ENCODE data around the gene ADH1C. TPM values are rescaled to one million over a fixed set of nuclear protein-coding genes. Genes with fewer than 3 reads are reported as not detected.
"Not testable (repeated sequence)": the region's sequence is repeated elsewhere in the genome, so short reads cannot be mapped to it uniquely, and the experiment has no call there.

ADH1C gene
- total RNA-seq, 1 donor from 2014 or later = 522 TPM

GRCh38 chr4:99359480-99360204 is 7.1 kb upstream of the ADH1C start:
- no peak for ATAC-seq
- DNase-seq (ENCODE audit: low spot score) = no peak

GRCh38 chr4:99357948-99358347 is 5.4 kb upstream of the ADH1C start:
- ATAC-seq (no peak), DNase-seq (ENCODE audit: low spot score) (no peak)

- DNase-seq (ENCODE audit: low spot score) (no peak), ATAC-seq (no peak)
These were observed 4.4 kb upstream of the ADH1C start for GRCh38 chr4:99356992-99357391.

GRCh38 chr4:99356149-99356548 is 3.6 kb upstream of the ADH1C start:
- ATAC-seq; DNase-seq (ENCODE audit: low spot score): not testable (repeated sequence)

- no peak for DNase-seq (ENCODE audit: low spot score)
- peak; percentile 16 for ATAC-seq
These were observed 1.1 kb downstream of the ADH1C start for GRCh38 chr4:99351487-99351886.

GRCh38 chr4:99349338-99349737 is 3.2 kb downstream of the ADH1C start:
- ATAC-seq = peak; percentile 66

GRCh38 chr4:99342624-99343023 is 9.9 kb downstream of the ADH1C start:
- DNase-seq (ENCODE audit: low spot score) = not testable (repeated sequence)
- peak; percentile 11 for ATAC-seq

More at GRCh38 chr4:99349338-99349737, 3.2 kb downstream of the ADH1C start:
- no peak for DNase-seq (ENCODE audit: low spot score)

- DNase-seq (ENCODE audit: low spot score) (no peak), ATAC-seq (no peak)
These were observed 11.1 kb downstream of the ADH1C start for GRCh38 chr4:99341426-99341825.

- ATAC-seq (no peak), DNase-seq (ENCODE audit: low spot score) (no peak)
These were observed 13.4 kb downstream of the ADH1C start for GRCh38 chr4:99339172-99339571.

- ATAC-seq (peak; percentile 11), DNase-seq (ENCODE audit: low spot score) (no peak)
These were observed 16.0 kb downstream of the ADH1C start for GRCh38 chr4:99336553-99336952.

- DNase-seq (ENCODE audit: low spot score) = no peak
- peak; percentile 66 for ATAC-seq
These were observed 17.7 kb downstream of the ADH1C start for GRCh38 chr4:99334880-99335279.

- no peak for DNase-seq (ENCODE audit: low spot score)
- no peak for ATAC-seq
These were observed 21.9 kb downstream of the ADH1C start for GRCh38 chr4:99330648-99331047.

GRCh38 chr4:99329876-99330275 is 22.7 kb downstream of the ADH1C start:
- no peak for DNase-seq (ENCODE audit: low spot score)
- no peak for ATAC-seq

GRCh38 chr4:99324979-99325378 is 27.6 kb downstream of the ADH1C start:
- DNase-seq (ENCODE audit: low spot score) (peak; percentile 81), ATAC-seq (peak; percentile 42)

GRCh38 chr4:99324361-99324760 is 28.2 kb downstream of the ADH1C start:
- DNase-seq (ENCODE audit: low spot score) = no peak
- peak; percentile 10 for ATAC-seq

GRCh38 chr4:99323756-99324155 is 28.8 kb downstream of the ADH1C start:
- DNase-seq (ENCODE audit: low spot score) (peak; percentile 79), ATAC-seq (peak; percentile 72)

GRCh38 chr4:99321241-99322191 is 31.0 kb downstream of the ADH1C start, which contains the start of gene ADH1B:
Gene ADH1B, minus strand, starts transcription at chr4:99321401. Its CDS starts 70 bp downstream, at chr4:99321331.
- DNase-seq (ENCODE audit: low spot score) (peak; percentile 58), ATAC-seq (peak; percentile 23)

GRCh38 chr4:99317811-99318210 is 34.7 kb downstream of the ADH1C start:
- ATAC-seq = peak; percentile 38
- DNase-seq (ENCODE audit: low spot score) = peak; percentile 68

- no peak for DNase-seq (ENCODE audit: low spot score)
- ATAC-seq = peak; percentile 16
These were observed 35.2 kb downstream of the ADH1C start for GRCh38 chr4:99317354-99317753.

GRCh38 chr4:99315839-99316238 is 36.7 kb downstream of the ADH1C start:
- peak; percentile 65 for DNase-seq (ENCODE audit: low spot score)
- ATAC-seq = peak; percentile 18

- peak; percentile 5 for ATAC-seq
- DNase-seq (ENCODE audit: low spot score) = no peak
These were observed 38.3 kb downstream of the ADH1C start for GRCh38 chr4:99314211-99314610.

GRCh38 chr4:99310389-99310788 is 42.2 kb downstream of the ADH1C start:
- ATAC-seq (no peak), DNase-seq (ENCODE audit: low spot score) (no peak)
